Left lung (tissue), 10 donors: ENCODE measurements around the gene C1QL4. TPM values are rescaled to one million over a fixed set of nuclear protein-coding genes. Genes with fewer than 3 reads are reported as not detected.
A peak's percentile ranks its signal among the peaks of the same experiment; 100 is the strongest.

Experiments used
- ATAC-seq: fragments of 200-7000 bp; cut with Tn5 transposase; one replicate; pipeline ENCODE4 v1.9.1; 2020; ENCODE audit warnings: moderate library complexity
- DNase-seq, 4 donors: peaks; one replicate each; pipeline ENCODE4 v3.0.0-alpha.2; 2013 to 2020
- H3K27ac ChIP-seq, 2 donors: fragments of 200-600 bp; sonication (generic) in 1 of 2; one replicate each; pipeline versions ENCODE4 v1.5.0 to v1.8.0; 2020 to 2021
- H3K27me3 ChIP-seq, 2 donors: fragments of 200-600 bp; sonication (generic) in 1 of 2; one replicate each; pipeline versions ENCODE4 v1.5.0 to v1.8.0; 2020 to 2021
- H3K36me3 ChIP-seq, 2 donors: fragments of 200-600 bp; sonication (generic) in 1 of 2; one replicate each; pipeline versions ENCODE4 v1.5.0 to v1.8.0; 2020 to 2021
- H3K4me1 ChIP-seq, 2 donors: fragments of 200-600 bp; one replicate each; pipeline ENCODE4 v1.8.0; 2021
- H3K4me3 ChIP-seq, 2 donors: fragments of 200-600 bp; sonication (generic) in 1 of 2; one replicate each; pipeline versions ENCODE4 v1.5.0 to v1.8.0; 2020 to 2021; ENCODE audit warnings: mild to moderate bottlenecking in 1 of 2
- H3K9me3 ChIP-seq, 2 donors: fragments of 200-600 bp; sonication (generic) in 1 of 2; one replicate each; pipeline versions ENCODE4 v1.5.0 to v1.8.0; 2020 to 2021
- intact Hi-C, 2 donors: fragments of 100-400 bp; cut with DNase I; formaldehyde crosslinking; loops; one replicate each; pipeline versions ENCODE4 v1.11.2 to v1.14.2; 2022
- polyA plus RNA-seq, 6 donors: library from polyadenylated mRNA; unstranded; fragments of 120-200 nt; gene quantifications; one replicate each; pipeline ENCODE4 v1.2.1, GENCODE V29; 2013; ENCODE audit not compliant: insufficient read length in 6 of 6
- total RNA-seq, 2 donors: library from RNA; stranded (reverse); fragmentation: NEBNext Ultra II Directional; extraction: Animal tissue kit (Norgen Biotek cat#: 25700); gene quantifications; one replicate each; pipeline ENCODE4 v1.2.1, GENCODE V29; 2021
- TF ChIP-seq, protein P1 (sequence below), 2 donors: fragments of 200-600 bp; sonication (generic) in 1 of 2; IDR thresholded peaks; one replicate each; pipeline versions ENCODE4 v1.5.0 to v1.8.0; 2021; ENCODE audit warnings: antibody characterized with exemption in 2 of 2
- donor health status: DM: no; HTN: yes; CAD: no.
- donor health status: DM: no; HTN: no; CAD: no.

The C1QL4 gene
- total and polyA plus RNA-seq, 8 donors = 0.07 TPM; not detected in 7

- ATAC-seq (no peak), DNase-seq (peak in 2 of 4 donors; percentile 15 to 52)
- Histone ChIP-seq H3K27me3 (no peaks in the 10 kb centered on the region), H3K36me3 (no peaks in the 10 kb centered on the region), H3K4me1 (peaks cover 7 to 25% of the 10 kb centered on the region in 2 donors), H3K9me3 (no peaks in the 10 kb centered on the region), H3K4me3 (no peak overlapping the region), H3K27ac (peak overlapping the region in 1 of 2 donors; percentile 44)
- intact Hi-C loops = no loop called here
- TF ChIP-seq, protein P1, sequence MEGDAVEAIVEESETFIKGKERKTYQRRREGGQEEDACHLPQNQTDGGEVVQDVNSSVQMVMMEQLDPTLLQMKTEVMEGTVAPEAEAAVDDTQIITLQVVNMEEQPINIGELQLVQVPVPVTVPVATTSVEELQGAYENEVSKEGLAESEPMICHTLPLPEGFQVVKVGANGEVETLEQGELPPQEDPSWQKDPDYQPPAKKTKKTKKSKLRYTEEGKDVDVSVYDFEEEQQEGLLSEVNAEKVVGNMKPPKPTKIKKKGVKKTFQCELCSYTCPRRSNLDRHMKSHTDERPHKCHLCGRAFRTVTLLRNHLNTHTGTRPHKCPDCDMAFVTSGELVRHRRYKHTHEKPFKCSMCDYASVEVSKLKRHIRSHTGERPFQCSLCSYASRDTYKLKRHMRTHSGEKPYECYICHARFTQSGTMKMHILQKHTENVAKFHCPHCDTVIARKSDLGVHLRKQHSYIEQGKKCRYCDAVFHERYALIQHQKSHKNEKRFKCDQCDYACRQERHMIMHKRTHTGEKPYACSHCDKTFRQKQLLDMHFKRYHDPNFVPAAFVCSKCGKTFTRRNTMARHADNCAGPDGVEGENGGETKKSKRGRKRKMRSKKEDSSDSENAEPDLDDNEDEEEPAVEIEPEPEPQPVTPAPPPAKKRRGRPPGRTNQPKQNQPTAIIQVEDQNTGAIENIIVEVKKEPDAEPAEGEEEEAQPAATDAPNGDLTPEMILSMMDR (IDR thresholded peaks at IDR 0.05) = peak in 1 of 2 donors; percentile 30
Measured at GRCh38 chr12:49369411-49370145, 32.6 kb upstream of the C1QL4 start.

- H3K9me3 ChIP-seq = no peaks in the 10 kb centered on the region
- no peaks in the 10 kb centered on the region for H3K36me3 ChIP-seq
- TF ChIP-seq, protein P1 (IDR thresholded peaks at IDR 0.05) = no peak
- intact Hi-C loops = no loop called here
- H3K27me3 ChIP-seq = no peaks in the 10 kb centered on the region
- ATAC-seq = no peak
- peak overlapping the region; percentile 93 to 94 for H3K27ac ChIP-seq
- H3K4me3 ChIP-seq = peak overlapping the region; percentile 77 to 83
- H3K4me1 ChIP-seq = peaks cover 7 to 25% of the 10 kb centered on the region in 2 donors
- no peak for DNase-seq
Measured at GRCh38 chr12:49368240-49368600, 31.2 kb upstream of the C1QL4 start.

GRCh38 chr12:49367381-49368239 lies 30.6 kb upstream of the C1QL4 start, which contains the start of gene SPATS2:
SPATS2 (plus strand) TSS chr12:49367462; CDS start chr12:49461013, 93,551 bp downstream.
- intact Hi-C loops = no loop called here
- H3K4me1 ChIP-seq = peaks cover 7 to 25% of the 10 kb centered on the region in 2 donors
- H3K9me3 ChIP-seq = no peaks in the 10 kb centered on the region
- ATAC-seq = peak; percentile 11
- H3K27ac ChIP-seq = peak within 1 kb of the TSS; percentile 93 to 94
- peak within 1 kb of the TSS; percentile 77 to 83 for H3K4me3 ChIP-seq
- no peaks in the 10 kb centered on the region for H3K36me3 ChIP-seq
- no peaks in the 10 kb centered on the region for H3K27me3 ChIP-seq
- TF ChIP-seq, protein P1 (IDR thresholded peaks at IDR 0.05) = no peak
- peak in 2 of 4 donors; percentile 61 to 95 for DNase-seq

GRCh38 chr12:49366652-49367380 lies 29.8 kb upstream of the C1QL4 start:
- TF ChIP-seq, protein P1 (IDR thresholded peaks at IDR 0.05) = peak in 1 of 2 donors; percentile 37
- peak overlapping the region; percentile 77 to 83 for H3K4me3 ChIP-seq
- DNase-seq (peak; percentile 86 to 98 (median 96)), ATAC-seq (peak; percentile 94)
- peaks cover 7 to 25% of the 10 kb centered on the region in 2 donors for H3K4me1 ChIP-seq
- H3K36me3 ChIP-seq = no peaks in the 10 kb centered on the region
- intact Hi-C loops = no loop called here
- H3K27me3 ChIP-seq = no peaks in the 10 kb centered on the region
- H3K9me3 ChIP-seq = no peaks in the 10 kb centered on the region
- H3K27ac ChIP-seq = peak overlapping the region; percentile 93 to 94
